Gastroesophageal sphincter (tissue), 4 donors: ENCODE data around the gene ADIG. TPM values are rescaled to one million over a fixed set of nuclear protein-coding genes. Genes with fewer than 3 reads are reported as not detected.
"Not testable (repeated sequence)": the region's sequence is repeated elsewhere in the genome, so short reads cannot be mapped to it uniquely, and the experiment has no call there.

Experiments
- ATAC-seq: fragments of 150-250 bp; one replicate; pipeline ENCODE4 v1.9.1; 2016; ENCODE audit warnings: mild to moderate bottlenecking, moderate library complexity
- H3K27ac ChIP-seq, 4 donors: fragments of 200-600 bp; sonication (generic) in 3 of 4; 1 replicate in 3 of 4; 2 replicates in 1 of 4; pipeline ENCODE4 v1.5.1; 2016 to 2019
- H3K27me3 ChIP-seq: fragments of 200-600 bp; sonication (generic); one replicate; pipeline ENCODE4 v1.5.1; 2019
- H3K36me3 ChIP-seq, 2 donors: fragments of 200-600 bp; sonication (generic); one replicate each; pipeline ENCODE4 v1.5.1; 2019; ENCODE audit warnings: control low read depth in 1 of 2
- H3K4me1 ChIP-seq, 3 donors: fragments of 200-600 bp; sonication (generic); 1 replicate in 2 of 3; 2 replicates in 1 of 3; pipeline ENCODE4 v1.5.1; 2016 to 2019; ENCODE audit warnings: control low read depth in 2 of 3
- H3K4me3 ChIP-seq, 2 donors: fragments of 200-600 bp; sonication (generic); one replicate each; pipeline ENCODE4 v1.5.1; 2019; ENCODE audit warnings: mild to moderate bottlenecking in 1 of 2, moderate library complexity in 1 of 2
- H3K9me3 ChIP-seq, 3 donors: fragments of 200-600 bp; sonication (generic); one replicate each; pipeline ENCODE4 v1.5.1; 2017 to 2019; ENCODE audit warnings: control low read depth in 2 of 3
- EP300 ChIP-seq: sonication (generic); formaldehyde crosslinking; IDR thresholded peaks from one replicate; pipeline ENCODE4 v1.6.1; 2017; ENCODE audit warnings: antibody characterized with exemption, mild to moderate bottlenecking
- POLR2A ChIP-seq, 2 donors: fragments of 450-650 bp; IDR thresholded peaks; one replicate each; pipeline ENCODE4 v1.6.1; 2017; ENCODE audit warnings: antibody characterized with exemption in 2 of 2, mild to moderate bottlenecking in 2 of 2, moderate library complexity in 1 of 2
- POLR2AphosphoS5 ChIP-seq: sonication (generic); formaldehyde crosslinking; IDR thresholded peaks from one replicate; pipeline ENCODE4 v1.6.1; 2017; ENCODE audit warnings: antibody characterized with exemption
- WGBS, 2 donors: methylation state at CpG; one replicate each; pipeline ENCODE4 v1.1.5; 2018; ENCODE audit warnings: low coverage in 1 of 2; 5-methylcytosine and 5-hydroxymethylcytosine counted together
- total RNA-seq, 4 donors: library from RNA; depleted of rRNA; stranded (reverse); fragments of >200 nt; gene quantifications; one replicate each; pipeline ENCODE4 v1.1.0, GENCODE V29; 2016
- TF ChIP-seq, protein P1 (sequence below), 4 experiments: fragments of 200-600 bp in 2 of 4; fragments of 450-650 bp in 2 of 4; sonication (generic) in 1 of 4; IDR thresholded peaks; one replicate each; pipeline ENCODE4 v1.5.1; 2017 to 2019; ENCODE audit warnings: antibody characterized with exemption in 4 of 4, mild to moderate bottlenecking in 2 of 4, moderate library complexity in 2 of 4

The ADIG gene
- total RNA-seq, 4 donors from 2014 or later: not detected

DNA sequence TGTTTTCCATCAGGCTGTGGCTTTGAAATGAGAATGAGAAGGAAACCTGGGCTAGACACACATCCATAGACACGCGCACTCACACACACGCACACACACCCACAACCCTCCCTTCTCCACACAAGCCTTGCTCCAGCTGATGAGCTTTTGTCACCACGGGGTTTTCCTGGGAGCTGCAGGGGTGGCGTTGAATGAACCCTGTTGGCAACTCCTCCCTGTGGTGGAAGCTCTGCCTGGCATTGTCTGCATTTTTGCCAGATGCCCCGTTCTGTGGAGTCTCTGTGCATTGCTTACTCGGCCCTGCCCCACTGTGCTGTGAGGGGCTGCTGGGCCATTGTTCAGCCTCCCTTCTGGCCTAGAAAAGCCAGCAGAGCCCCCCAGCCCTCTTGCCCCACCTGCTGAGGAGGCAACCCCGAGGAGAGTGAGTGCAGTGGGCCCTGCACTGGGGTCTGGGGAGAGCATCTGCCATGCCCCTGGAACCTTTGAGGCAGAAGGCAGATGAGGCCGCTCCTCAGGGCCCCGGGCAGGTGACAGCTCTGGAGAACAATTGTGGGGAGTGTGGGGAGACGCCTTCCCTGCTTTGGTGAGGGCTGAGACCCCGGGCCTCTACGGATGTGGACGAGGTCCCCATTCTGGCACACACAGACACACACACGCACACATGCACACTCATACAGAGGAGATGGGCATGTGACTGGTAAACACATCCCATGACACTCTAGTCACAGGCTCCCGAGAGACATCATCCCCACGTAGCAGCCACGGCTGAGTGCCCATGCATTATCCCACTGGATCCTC is 9.9 kb downstream of the ADIG start:
- no peak overlapping the region for H3K4me3 ChIP-seq
- TF ChIP-seq POLR2A (IDR thresholded peaks at IDR 0.05) (no peak), POLR2AphosphoS5 (no peak), EP300 (no peak)
- TF ChIP-seq, protein P1, sequence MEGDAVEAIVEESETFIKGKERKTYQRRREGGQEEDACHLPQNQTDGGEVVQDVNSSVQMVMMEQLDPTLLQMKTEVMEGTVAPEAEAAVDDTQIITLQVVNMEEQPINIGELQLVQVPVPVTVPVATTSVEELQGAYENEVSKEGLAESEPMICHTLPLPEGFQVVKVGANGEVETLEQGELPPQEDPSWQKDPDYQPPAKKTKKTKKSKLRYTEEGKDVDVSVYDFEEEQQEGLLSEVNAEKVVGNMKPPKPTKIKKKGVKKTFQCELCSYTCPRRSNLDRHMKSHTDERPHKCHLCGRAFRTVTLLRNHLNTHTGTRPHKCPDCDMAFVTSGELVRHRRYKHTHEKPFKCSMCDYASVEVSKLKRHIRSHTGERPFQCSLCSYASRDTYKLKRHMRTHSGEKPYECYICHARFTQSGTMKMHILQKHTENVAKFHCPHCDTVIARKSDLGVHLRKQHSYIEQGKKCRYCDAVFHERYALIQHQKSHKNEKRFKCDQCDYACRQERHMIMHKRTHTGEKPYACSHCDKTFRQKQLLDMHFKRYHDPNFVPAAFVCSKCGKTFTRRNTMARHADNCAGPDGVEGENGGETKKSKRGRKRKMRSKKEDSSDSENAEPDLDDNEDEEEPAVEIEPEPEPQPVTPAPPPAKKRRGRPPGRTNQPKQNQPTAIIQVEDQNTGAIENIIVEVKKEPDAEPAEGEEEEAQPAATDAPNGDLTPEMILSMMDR (IDR thresholded peaks at IDR 0.05): no peak
- peaks cover 49% of the 10 kb centered on the region for H3K27me3 ChIP-seq
- no peak overlapping the region for H3K27ac ChIP-seq
- no peaks in the 10 kb centered on the region for H3K36me3 ChIP-seq
- no peak for ATAC-seq
- 75 to 100% methylated on average over 3 to 5 of the region's 18 CpGs for WGBS, 2 donors
- H3K4me1 ChIP-seq: no peaks in the 10 kb centered on the region
- no peaks in the 10 kb centered on the region for H3K9me3 ChIP-seq

DNA sequence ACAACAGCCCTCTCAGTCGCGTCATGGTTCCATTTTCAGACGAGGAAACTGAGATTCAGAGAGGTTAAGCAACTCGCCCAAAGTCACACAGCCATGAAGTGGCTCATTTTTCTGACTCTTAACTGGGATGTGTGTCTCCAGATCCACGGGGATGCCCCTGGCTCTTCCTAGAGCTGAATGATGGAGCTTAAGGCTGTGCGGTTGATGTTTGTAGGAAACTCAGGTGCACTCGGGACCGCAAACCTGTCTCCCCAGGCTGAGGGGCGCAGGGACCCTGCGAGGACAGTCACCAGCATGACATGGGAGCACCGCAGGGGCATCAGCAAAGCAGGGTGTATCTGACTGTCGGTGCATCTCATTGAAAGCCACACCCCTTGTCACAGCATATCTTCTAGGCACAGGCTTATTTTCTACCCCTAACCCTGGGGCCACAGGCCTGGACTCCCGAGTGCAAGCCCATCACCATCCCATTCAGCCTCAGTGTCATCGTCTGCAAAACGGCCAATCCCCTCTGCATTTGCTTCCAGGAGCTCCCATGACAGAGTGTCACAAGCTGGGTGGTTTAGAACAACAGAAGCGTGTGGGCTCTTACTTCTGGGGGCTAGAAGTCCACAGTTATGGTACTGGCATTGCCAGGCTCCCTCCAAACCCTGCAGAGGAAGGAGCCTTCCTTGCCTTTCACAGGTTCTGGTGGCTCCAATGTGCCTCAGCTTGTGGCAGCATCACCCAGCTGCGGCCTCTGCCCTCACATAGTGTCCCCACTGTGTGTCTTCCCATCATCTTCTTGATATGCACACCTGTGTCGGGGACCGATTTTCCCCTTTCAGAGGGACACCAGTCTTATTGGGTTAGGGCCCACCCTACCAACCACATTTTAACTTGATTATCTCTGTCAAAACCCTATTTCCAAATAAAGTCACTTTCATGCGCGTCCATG is 10.7 kb downstream of the ADIG start:
- Histone ChIP-seq H3K4me1 (no peaks in the 10 kb centered on the region), H3K27me3 (peaks cover 42% of the 10 kb centered on the region), H3K27ac (no peak overlapping the region), H3K36me3 (no peaks in the 10 kb centered on the region), H3K4me3 (no peak overlapping the region), H3K9me3 (no peaks in the 10 kb centered on the region)
- 69 to 89% methylated on average over 7 to 11 of the region's 21 CpGs for WGBS, 2 donors
- TF ChIP-seq, protein P1 (IDR thresholded peaks at IDR 0.05): no peak
- TF ChIP-seq POLR2AphosphoS5 (no peak), POLR2A (IDR thresholded peaks at IDR 0.05) (no peak)
- ATAC-seq: no peak

DNA sequence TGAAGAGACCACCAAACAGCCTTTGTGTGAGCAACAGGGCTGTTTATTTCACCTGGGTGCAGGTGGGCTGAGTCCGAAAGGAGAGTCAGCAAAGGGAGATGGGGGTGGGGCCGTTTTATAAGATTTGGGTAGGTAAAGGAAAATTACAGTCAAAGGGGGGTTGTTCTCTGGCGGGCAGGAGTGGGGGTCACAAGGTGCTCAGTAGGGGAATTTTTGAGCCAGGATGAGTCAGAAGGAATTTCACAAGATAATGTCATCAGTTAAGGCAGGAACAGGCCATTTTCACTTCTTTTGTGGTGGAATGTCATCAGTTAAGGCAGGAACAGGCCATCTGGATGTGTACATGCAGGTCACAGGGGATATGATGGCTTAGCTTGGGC is 11.4 kb downstream of the ADIG start:
- not testable (repeated sequence) for H3K36me3 ChIP-seq, ATAC-seq, H3K4me3 ChIP-seq, H3K27ac ChIP-seq, H3K9me3 ChIP-seq, H3K4me1 ChIP-seq
- peaks cover 36% of the 10 kb centered on the region for H3K27me3 ChIP-seq
- 60 to 83% methylated on average over 2 to 3 of the region's 3 CpGs for WGBS, 2 donors

DNA sequence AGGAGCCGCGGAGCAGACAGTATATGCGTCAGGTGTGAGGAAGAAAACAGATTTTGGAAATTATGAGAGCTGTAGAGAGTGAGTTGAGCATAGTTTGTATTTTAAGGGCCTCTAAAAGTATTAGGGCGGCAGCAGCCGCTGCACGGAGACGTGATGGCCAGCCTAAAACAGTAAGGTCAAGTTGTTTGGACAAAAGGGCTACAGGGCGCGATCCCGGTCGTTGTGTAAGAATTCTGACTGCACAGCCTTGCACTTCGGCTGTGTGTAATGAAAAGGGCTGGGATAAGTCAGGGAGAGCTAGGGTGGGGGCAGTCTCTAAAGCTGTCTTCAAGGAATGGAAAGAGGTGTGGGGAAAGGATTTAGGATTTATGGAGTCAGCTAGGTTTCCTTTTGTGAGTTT is 13.3 kb downstream of the ADIG start:
- H3K4me1 ChIP-seq, ATAC-seq, H3K27ac ChIP-seq, H3K4me3 ChIP-seq, H3K9me3 ChIP-seq, H3K36me3 ChIP-seq: not testable (repeated sequence)
- 53 to 57% methylated on average over 9 to 12 of the region's 12 CpGs for WGBS, 2 donors
- H3K27me3 ChIP-seq: peaks cover 23% of the 10 kb centered on the region

DNA sequence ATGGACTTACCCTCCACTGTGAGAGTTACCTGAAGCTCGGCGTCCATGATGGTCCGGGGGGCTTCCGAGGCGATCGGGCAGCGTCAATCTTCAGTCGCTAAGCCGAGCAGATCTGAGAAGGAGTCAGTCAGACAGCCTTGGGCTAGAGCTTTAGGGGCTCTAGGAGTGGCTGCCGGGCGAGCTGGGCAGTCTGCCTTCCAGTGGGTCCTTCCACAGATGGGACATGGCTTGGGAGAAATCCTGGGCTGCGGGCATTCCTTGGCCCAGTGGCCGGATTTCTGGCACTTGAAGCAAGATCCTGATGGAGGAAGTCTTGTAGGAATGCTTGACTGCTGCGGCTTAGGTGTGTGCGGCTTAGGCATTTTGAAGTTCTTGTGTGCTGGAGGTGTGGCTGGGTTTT is 14.9 kb downstream of the ADIG start:
- not testable (repeated sequence) for ATAC-seq, H3K36me3 ChIP-seq, H3K27ac ChIP-seq, H3K4me3 ChIP-seq, H3K9me3 ChIP-seq, H3K4me1 ChIP-seq
- 83% methylated on average over 2 of the region's 15 CpGs; no CpG with 5 or more reads in 1 of the 2 donors for WGBS, 2 donors
- peaks cover 33% of the 10 kb centered on the region for H3K27me3 ChIP-seq

DNA sequence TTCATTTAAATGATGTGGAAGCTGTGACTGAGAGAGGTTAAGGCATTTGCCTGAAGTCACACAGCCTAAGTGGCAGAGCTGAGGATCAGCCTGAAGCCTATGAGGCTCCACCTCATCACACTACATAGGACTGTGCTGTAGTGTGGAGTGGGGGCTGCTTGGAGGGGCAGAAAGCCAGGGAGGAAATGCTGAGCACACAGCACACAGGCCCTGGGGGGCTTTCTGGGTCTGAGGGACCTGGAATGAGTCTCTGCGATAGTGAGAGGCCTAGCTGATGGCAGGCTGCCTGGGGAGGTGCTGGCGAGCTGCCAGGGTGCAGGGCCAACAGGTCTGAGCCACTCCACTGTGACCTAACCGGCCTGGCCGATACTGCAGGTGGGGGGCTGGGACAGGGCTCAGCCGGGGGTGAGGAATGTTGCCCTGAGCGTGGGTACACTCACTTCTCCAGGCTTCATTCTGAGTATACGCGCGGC is 18.4 kb downstream of the ADIG start:
- Histone ChIP-seq H3K27ac (no peak overlapping the region), H3K36me3 (no peaks in the 10 kb centered on the region), H3K27me3 (peaks cover 57% of the 10 kb centered on the region), H3K4me1 (peaks cover 0 to 5% (median 0%) of the 10 kb centered on the region in 3 donors), H3K4me3 (no peak overlapping the region), H3K9me3 (no peaks in the 10 kb centered on the region)
- no peak for ATAC-seq
- WGBS, 2 donors: 24 to 45% methylated on average over 4 of the region's 9 CpGs
- TF ChIP-seq, protein P1 (IDR thresholded peaks at IDR 0.05): no peak
- TF ChIP-seq POLR2AphosphoS5 (no peak), POLR2A (IDR thresholded peaks at IDR 0.05) (no peak), EP300 (no peak)
